Loucy (cell line): Measurements from ENCODE around the gene FUT7.

Source experiments
- CTCF ChIP-seq: fragments of 200-600 bp; sonication (generic); conservative IDR thresholded peaks from 2 replicates; pipeline ENCODE4 v1.5.1; 2014; ENCODE audit warnings: mild to moderate bottlenecking, antibody characterized with exemption, low read length
- EZH2phosphoT487 ChIP-seq: fragments of 200-600 bp; IDR thresholded peaks from 2 replicates; pipeline ENCODE4 v1.6.1; 2018; ENCODE audit warnings: antibody characterized with exemption, mild to moderate bottlenecking, moderate library complexity, borderline replicate concordance

GRCh38 chr9:137031904-137032640, at the start of gene FUT7:
- TF ChIP-seq CTCF (no peak), EZH2phosphoT487 (no peak)
